Esophagus muscularis mucosa (tissue), 4 donors: ENCODE data around the gene CAV1. TPM values are rescaled to one million over a fixed set of nuclear protein-coding genes. Genes with fewer than 3 reads are reported as not detected.

ENCODE experiments used
- DNase-seq: peaks from one replicate; pipeline ENCODE4 v3.0.0-alpha.2; 2017; ENCODE audit errors: extremely low spot score
- H3K27ac ChIP-seq, 4 donors: fragments of 200-600 bp; sonication (generic); replicated peaks in 1 of 4; 1 replicate in 3 of 4; 2 replicates in 1 of 4; pipeline ENCODE4 v1.5.1; 2016 to 2019; ENCODE audit warnings: mild to moderate bottlenecking in 1 of 4
- H3K27me3 ChIP-seq, 4 donors: fragments of 200-600 bp; sonication (generic); one replicate each; pipeline versions ENCODE4 v1.5.1 to v1.6.0; 2016 to 2019
- H3K36me3 ChIP-seq, 4 donors: fragments of 200-600 bp; sonication (generic); one replicate each; pipeline ENCODE4 v1.5.1; 2016 to 2019
- H3K4me1 ChIP-seq, 4 donors: fragments of 200-600 bp; sonication (generic); one replicate each; pipeline ENCODE4 v1.5.1; 2016 to 2019
- H3K4me3 ChIP-seq, 4 donors: fragments of 200-600 bp; sonication (generic); 1 replicate in 2 of 4; 2 replicates in 2 of 4; pipeline ENCODE4 v1.5.1; 2016 to 2019; ENCODE audit warnings: mild to moderate bottlenecking in 4 of 4, moderate library complexity in 1 of 4
- H3K9me3 ChIP-seq, 4 donors: fragments of 200-600 bp; sonication (generic); 1 replicate in 3 of 4; 2 replicates in 1 of 4; pipeline ENCODE4 v1.5.1; 2016 to 2019
- CTCF ChIP-seq, 3 experiments: fragments of 200-600 bp in 2 of 3; fragments of 450-650 bp in 1 of 3; sonication (generic) in 2 of 3; IDR thresholded peaks; one replicate each; pipeline ENCODE4 v1.5.1; 2017 to 2019; ENCODE audit warnings: antibody characterized with exemption in 3 of 3, mild to moderate bottlenecking in 2 of 3, moderate library complexity in 1 of 3
- EP300 ChIP-seq: sonication (generic); formaldehyde crosslinking; IDR thresholded peaks from one replicate; pipeline ENCODE4 v1.6.1; 2017; ENCODE audit warnings: antibody characterized with exemption
- POLR2A ChIP-seq: fragments of 450-650 bp; IDR thresholded peaks from one replicate; pipeline ENCODE4 v1.6.1; 2017; ENCODE audit warnings: antibody characterized with exemption, moderate library complexity, mild to moderate bottlenecking, low read depth
- POLR2AphosphoS5 ChIP-seq, 2 donors: sonication (generic); formaldehyde crosslinking; IDR thresholded peaks; one replicate each; pipeline ENCODE4 v1.6.1; 2017; ENCODE audit warnings: antibody characterized with exemption in 2 of 2
- WGBS: methylation state at CpG from one replicate; pipeline ENCODE4 v1.1.5; 2018; 5-methylcytosine and 5-hydroxymethylcytosine counted together
- intact Hi-C: fragments of 100-400 bp; cut with DNase I; formaldehyde crosslinking; loops from one replicate; pipeline ENCODE4 v1.15.1; 2023
- total RNA-seq, 4 donors: library from RNA; depleted of rRNA; stranded (reverse); fragments of >200 nt; gene quantifications; one replicate each; pipeline versions ENCODE4 v1.1.0 to v1.2.1, GENCODE V29; 2016

Gene CAV1
- total RNA-seq, 4 donors from 2014 or later: 434 to 638 (median 591) TPM

- DNase-seq: no peak
- Histone ChIP-seq H3K4me1 (peaks cover 12 to 52% (median 37%) of the 10 kb centered on the region in 4 donors), H3K9me3 (no peaks in the 10 kb centered on the region), H3K27me3 (no peaks in the 10 kb centered on the region), H3K4me3 (no peak overlapping the region), H3K27ac (peak overlapping the region in 1 of 4 donors; percentile 52), H3K36me3 (no peaks in the 10 kb centered on the region)
- intact Hi-C loops: no loop called here
- 96% methylated on average over 2 of the region's 2 CpGs for WGBS
- TF ChIP-seq EP300 (no peak), POLR2AphosphoS5 (IDR thresholded peaks at IDR 0.05) (no peak), CTCF (IDR thresholded peaks at IDR 0.05) (no peak), POLR2A (no peak)
Observed at GRCh38 chr7:116494472-116494871, 30.4 kb upstream of the CAV1 start.

- Histone ChIP-seq H3K4me1 (peaks cover 15 to 53% (median 33%) of the 10 kb centered on the region in 4 donors), H3K36me3 (no peaks in the 10 kb centered on the region), H3K27ac (peak overlapping the region; percentile 31 to 52 (median 43)), H3K9me3 (no peaks in the 10 kb centered on the region), H3K4me3 (no peak overlapping the region), H3K27me3 (no peaks in the 10 kb centered on the region)
- TF ChIP-seq POLR2AphosphoS5 (IDR thresholded peaks at IDR 0.05) (no peak), CTCF (IDR thresholded peaks at IDR 0.05) (no peak)
- intact Hi-C loops: loop anchor here (5.0 kb wide), 1 partner anchor 48 kb away; no protein-coding TSS in a partner anchor
- DNase-seq: no peak
- 100% methylated on average over 1 of the region's 1 CpG for WGBS
Observed at GRCh38 chr7:116495736-116496135, 29.1 kb upstream of the CAV1 start.

GRCh38 chr7:116496653-116497052, 28.2 kb upstream of the CAV1 start:
- WGBS: 95% methylated on average over 6 of the region's 6 CpGs
- Histone ChIP-seq H3K4me3 (no peak overlapping the region), H3K4me1 (peaks cover 19 to 55% (median 35%) of the 10 kb centered on the region in 4 donors), H3K27me3 (no peaks in the 10 kb centered on the region), H3K36me3 (no peaks in the 10 kb centered on the region), H3K9me3 (no peaks in the 10 kb centered on the region), H3K27ac (peak overlapping the region in 3 of 4 donors; percentile 1 to 16 (median 1))
- TF ChIP-seq POLR2AphosphoS5 (IDR thresholded peaks at IDR 0.05): no peak
- TF ChIP-seq POLR2A: no peak
- no peak for TF ChIP-seq CTCF (IDR thresholded peaks at IDR 0.05)
- no peak for TF ChIP-seq EP300
- intact Hi-C loops: loop anchor here (5.0 kb wide), 1 partner anchor 49 kb away; no protein-coding TSS in a partner anchor
- no peak for DNase-seq

- WGBS: 54% methylated on average over 1 of the region's 1 CpG
- Histone ChIP-seq H3K27ac (peak overlapping the region; percentile 94 to 99 (median 98)), H3K36me3 (peaks cover 0 to under 1% (median 0%) of the 10 kb centered on the region in 4 donors), H3K4me1 (peaks cover 19 to 59% (median 41%) of the 10 kb centered on the region in 4 donors), H3K27me3 (no peaks in the 10 kb centered on the region), H3K9me3 (no peaks in the 10 kb centered on the region), H3K4me3 (no peak overlapping the region)
- intact Hi-C loops: loop anchor here (5.0 kb wide), 1 partner anchor 50 kb away; no protein-coding TSS in a partner anchor
- TF ChIP-seq POLR2AphosphoS5 (IDR thresholded peaks at IDR 0.05) (no peak), POLR2A (no peak), CTCF (IDR thresholded peaks at IDR 0.05) (no peak)
- DNase-seq: no peak
Observed at GRCh38 chr7:116497708-116498107, 27.1 kb upstream of the CAV1 start.
